Lung (tissue), 12 donors: ENCODE results near the gene SUPT3H. TPM values are rescaled to one million over a fixed set of nuclear protein-coding genes. Genes with fewer than 3 reads are reported as not detected.

Source experiments
- ATAC-seq: fragments of 200-7000 bp; cut with Tn5 transposase; one replicate; pipeline ENCODE4 v1.9.1; 2020; ENCODE audit warnings: moderate number of reproducible peaks; ENCODE audit not compliant: insufficient read depth, low FRiP score
- DNase-seq, 3 donors: peaks; one replicate each; pipeline ENCODE4 v3.0.0-alpha.2; 2013 to 2017
- H3K27ac ChIP-seq, 2 donors: one replicate each; pipeline ENCODE4 v1.5.1; 2013; ENCODE audit warnings: mild to moderate bottlenecking in 2 of 2, moderate library complexity in 2 of 2, control low read depth in 1 of 2, inconsistent platforms in 1 of 2, low read depth in 1 of 2, low read length in 1 of 2
- H3K27me3 ChIP-seq, 3 donors: one replicate each; pipeline ENCODE4 v1.5.1; 2013; ENCODE audit warnings: low read length in 2 of 3; ENCODE audit not compliant: control insufficient read depth in 3 of 3, insufficient read depth in 3 of 3
- H3K36me3 ChIP-seq, 4 donors: one replicate each; pipeline ENCODE4 v1.5.1; 2013; ENCODE audit warnings: low read length in 4 of 4, mild to moderate bottlenecking in 1 of 4, moderate library complexity in 1 of 4; ENCODE audit not compliant: control insufficient read depth in 4 of 4, insufficient read depth in 4 of 4
- H3K4me1 ChIP-seq, 5 donors: one replicate each; pipeline ENCODE4 v1.5.1; 2013; ENCODE audit warnings: low read length in 5 of 5, mild to moderate bottlenecking in 2 of 5, moderate library complexity in 1 of 5; ENCODE audit not compliant: control insufficient read depth in 5 of 5, insufficient read depth in 5 of 5
- H3K4me3 ChIP-seq: one replicate; pipeline ENCODE4 v1.5.1; 2013; ENCODE audit warnings: mild to moderate bottlenecking, control low read depth, moderate library complexity
- H3K9ac ChIP-seq, 2 donors: one replicate each; pipeline ENCODE4 v1.5.1; 2013; ENCODE audit warnings: low read length in 2 of 2, control low read depth in 1 of 2; ENCODE audit not compliant: insufficient read depth in 1 of 2
- H3K9me3 ChIP-seq, 4 donors: one replicate each; pipeline ENCODE4 v1.5.1; 2013; ENCODE audit warnings: low read length in 3 of 4, mild to moderate bottlenecking in 1 of 4, moderate library complexity in 1 of 4; ENCODE audit not compliant: control insufficient read depth in 4 of 4, insufficient read depth in 3 of 4
- CTCF ChIP-seq: IDR thresholded peaks from 2 replicates; pipeline ENCODE4 v1.5.1; 2012; ENCODE audit warnings: mild to moderate bottlenecking; ENCODE audit errors: control extremely low read depth, extremely low read depth
- WGBS, 2 donors: extraction: QIAGEN DNeasy Blood & Tissue Kit; methylation state at CpG; one replicate each; pipeline ENCODE4 v1.1.7; 2013; 5-methylcytosine and 5-hydroxymethylcytosine counted together
- polyA plus RNA-seq, 2 donors: library from polyadenylated mRNA; stranded (reverse); fragments of 200-250 nt; gene quantifications; one replicate each; pipeline ENCODE4 v1.2.1, GENCODE V29; 2013
- total RNA-seq, 2 donors: library from RNA; depleted of rRNA in 1 of 2; stranded (reverse); fragments of >200 nt in 1 of 2; gene quantifications; one replicate each; pipeline ENCODE4 v1.2.1, GENCODE V29; 2014 to 2021
- donor health status: control.
- donor health status: control.
- donor health status: Bipolar disorder and iron deficiency.
- donor health status: healthy.
- donor health status: DM: yes; HTN: yes; CAD: no.

The SUPT3H gene
- total and polyA plus RNA-seq, 4 donors: 5.2 to 17.4 (median 8.2) TPM

- H3K36me3 ChIP-seq: no peaks in the 10 kb centered on the region
- peaks cover 0 to 13% (median 9%) of the 10 kb centered on the region in 5 donors for H3K4me1 ChIP-seq
- ATAC-seq (peak; percentile 42), DNase-seq (peak; percentile 74 to 86 (median 86))
- H3K9ac ChIP-seq: no peak overlapping the region
- H3K27me3 ChIP-seq: no peaks in the 10 kb centered on the region
- H3K4me3 ChIP-seq: no peak overlapping the region
- no peak overlapping the region for H3K27ac ChIP-seq
- 24 to 54% methylated on average over 8 of the region's 8 CpGs for WGBS, 2 donors
- H3K9me3 ChIP-seq: peaks cover 0 to 3% (median 0%) of the 10 kb centered on the region in 4 donors
- TF ChIP-seq CTCF: no peak
These were observed 577.5 kb downstream of the SUPT3H start for GRCh38 chr6:44800171-44800783.

DNA sequence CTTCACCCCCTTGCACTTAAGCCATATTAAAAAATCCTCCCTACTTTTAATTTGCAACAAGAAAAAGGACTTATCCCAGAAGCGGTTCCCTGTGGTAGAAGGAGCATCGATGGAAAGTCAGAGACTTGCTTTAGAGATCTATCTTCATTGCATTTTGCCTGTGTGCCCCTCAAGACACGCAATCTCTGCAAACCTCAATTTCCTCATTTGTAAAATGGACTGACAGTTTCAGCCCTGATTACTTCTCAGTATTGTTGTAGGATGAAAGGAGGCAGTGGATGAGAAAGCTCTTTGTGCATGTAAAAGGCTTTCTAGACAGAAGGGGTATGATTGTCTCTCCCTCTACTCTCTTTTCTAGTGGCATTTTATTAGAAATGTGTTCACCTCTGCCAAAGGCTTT lies 580.0 kb downstream of the SUPT3H start:
- Histone ChIP-seq H3K4me1 (peaks cover 0 to 9% (median 1%) of the 10 kb centered on the region in 5 donors), H3K27ac (no peak overlapping the region), H3K27me3 (no peaks in the 10 kb centered on the region), H3K9ac (no peak overlapping the region), H3K9me3 (peaks cover 0 to 4% (median 0%) of the 10 kb centered on the region in 4 donors), H3K36me3 (no peaks in the 10 kb centered on the region), H3K4me3 (no peak overlapping the region)
- no peak for TF ChIP-seq CTCF
- ATAC-seq (no peak), DNase-seq (no peak)
- WGBS, 2 donors: 71 to 84% methylated on average over 3 of the region's 3 CpGs

DNA sequence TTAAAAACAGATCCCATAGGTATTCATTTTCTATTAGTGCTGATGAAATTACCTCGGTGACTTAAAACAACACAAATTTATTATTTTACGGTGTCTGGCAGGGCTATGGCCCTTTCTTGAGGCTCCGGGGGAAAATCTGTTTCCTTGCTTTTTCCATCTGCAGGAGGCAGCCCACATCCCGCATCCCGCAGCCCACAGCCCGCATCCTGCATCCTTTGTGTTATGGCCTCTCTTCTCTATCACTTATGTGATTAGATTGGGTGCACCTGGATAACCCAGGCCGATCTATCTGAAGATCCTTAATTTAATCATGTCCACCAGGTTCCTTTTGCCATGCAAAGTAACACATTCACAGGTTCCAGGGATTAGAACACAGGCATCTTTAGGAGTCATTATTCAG lies 582.4 kb downstream of the SUPT3H start:
- ATAC-seq (no peak), DNase-seq (no peak)
- Histone ChIP-seq H3K9me3 (peaks cover 0 to 2% (median 0%) of the 10 kb centered on the region in 4 donors), H3K27me3 (no peaks in the 10 kb centered on the region), H3K9ac (no peak overlapping the region), H3K4me3 (no peak overlapping the region), H3K27ac (no peak overlapping the region), H3K36me3 (no peaks in the 10 kb centered on the region), H3K4me1 (peaks cover 0 to 4% (median 0%) of the 10 kb centered on the region in 5 donors)
- WGBS, 2 donors: 96 to 97% methylated on average over 7 of the region's 7 CpGs
- no peak for TF ChIP-seq CTCF

DNA sequence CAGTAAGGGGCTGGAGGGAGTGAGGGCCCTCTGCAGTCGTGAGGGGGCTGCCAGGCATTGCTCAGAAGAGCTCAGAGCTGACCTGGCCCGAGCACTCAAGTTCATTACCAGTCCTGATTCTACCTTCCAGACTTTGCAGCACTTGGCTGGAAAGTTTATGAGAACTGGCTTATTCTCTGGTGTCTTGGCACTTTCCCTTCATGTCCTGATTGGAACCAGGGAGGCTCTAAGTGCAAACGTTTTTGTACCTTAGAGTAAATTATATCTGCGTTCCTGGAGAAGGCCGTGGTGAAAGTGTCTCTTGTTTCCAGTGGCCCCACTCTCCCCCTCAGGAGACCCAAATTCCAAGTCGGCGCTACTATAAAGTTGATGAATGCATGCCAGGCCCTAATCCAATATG lies 587.9 kb downstream of the SUPT3H start:
- Histone ChIP-seq H3K4me1 (no peaks in the 10 kb centered on the region), H3K27ac (no peak overlapping the region), H3K36me3 (no peaks in the 10 kb centered on the region), H3K9me3 (peaks cover 0 to 2% (median 0%) of the 10 kb centered on the region in 4 donors), H3K27me3 (no peaks in the 10 kb centered on the region), H3K9ac (no peak overlapping the region), H3K4me3 (no peak overlapping the region)
- no peak for DNase-seq
- no peak for TF ChIP-seq CTCF
- no peak for ATAC-seq
- 82 to 86% methylated on average over 7 of the region's 7 CpGs for WGBS, 2 donors
